K562 (cell line): ENCODE data around the gene ZNF837. TPM values are rescaled to one million over a fixed set of nuclear protein-coding genes. Genes with fewer than 3 reads are reported as not detected.
A peak's percentile ranks its signal among the peaks of the same experiment; 100 is the strongest.

Experiments
- ATAC-seq: fragments of 200-7000 bp; cut with Tn5 transposase; 3 replicates; pipeline ENCODE4 v1.9.1; 2020; ENCODE audit warnings: moderate library complexity
- BruUV-seq: library from RNA; stranded (reverse); fragments of 400-500 nt; replicated peaks from 2 replicates; lab custom pipeline; 2021; lab: Mats Ljungman, UMichigan
- CTCF ChIA-PET: fragments of 300-600 bp; formaldehyde crosslinking; extraction: SDS; loops from one replicate; lab custom pipeline; 2021; ENCODE audit warnings: low intra/inter-chr PET ratio; lab: Yijun Ruan, JAX
- POLR2A ChIA-PET: fragments of 300-600, 350-650 bp; sonication (Branson Sonifier 250); formaldehyde crosslinking; extraction: SDS; loops from one replicate; lab custom pipeline; 2021; ENCODE audit warnings: antibody characterized with exemption, inconsistent platforms; lab: Yijun Ruan, JAX
- DNase-seq, 4 experiments: peaks; one replicate each; pipeline versions ENCODE4 v3.0.0 to v3.0.0-alpha.2; 2011 to 2018; ENCODE audit warnings: low spot score in 3 of 4, mixed read lengths in 3 of 4; ENCODE audit errors: extremely low read depth in 1 of 4
- FAIRE-seq: peaks from 2 replicates; lab custom pipeline; 2011; peaks lifted over from hg19 to GRCh38; lab: Jason Lieb, UNC
- H2AFZ ChIP-seq: 2 replicates; pipeline ENCODE4 v1.6.0; 2011; ENCODE audit warnings: low read depth, low read length, control low read depth, inconsistent platforms
- H3K27ac ChIP-seq: fragments of 200-600 bp; 3 replicates; pipeline ENCODE4 v1.8.0; 2011; ENCODE audit warnings: low read depth, mild to moderate bottlenecking, control low read depth, inconsistent platforms, low read length, moderate library complexity, mixed read lengths; ENCODE audit errors: extremely low read depth
- H3K27me3 ChIP-seq, 2 experiments: fragments of 300-600 bp in 1 of 2; 2 replicates in 1 of 2; 3 replicates in 1 of 2; pipeline versions ENCODE4 v1.6.0 to v1.8.0; 2011; ENCODE audit warnings: inconsistent platforms in 2 of 2, low read length in 2 of 2, mild to moderate bottlenecking in 1 of 2, mixed read lengths in 1 of 2, moderate library complexity in 1 of 2; ENCODE audit not compliant: control insufficient read depth in 2 of 2, insufficient read depth in 2 of 2
- H3K36me3 ChIP-seq: fragments of 300-600 bp; 3 replicates; pipeline ENCODE4 v1.8.0; 2011; ENCODE audit warnings: mild to moderate bottlenecking, low read length, inconsistent platforms; ENCODE audit not compliant: control insufficient read depth, insufficient read depth
- H3K4me1 ChIP-seq, 2 experiments: fragments of 200-600 bp in 1 of 2; replicated peaks in 1 of 2; 2 replicates in 1 of 2; 3 replicates in 1 of 2; pipeline versions ENCODE4 v1.5.1 to v1.8.0; 2011; ENCODE audit warnings: inconsistent platforms in 2 of 2, low read length in 2 of 2, mild to moderate bottlenecking in 1 of 2, mixed read lengths in 1 of 2, moderate library complexity in 1 of 2; ENCODE audit not compliant: control insufficient read depth in 2 of 2, insufficient read depth in 2 of 2
- H3K4me2 ChIP-seq: 2 replicates; pipeline ENCODE4 v1.6.1; 2011; ENCODE audit warnings: low read length, control low read depth, inconsistent platforms, mixed read lengths; ENCODE audit not compliant: insufficient read depth
- H3K4me3 ChIP-seq: fragments of 200-600 bp; sonication (generic), shearing (Covaris generic); 2 replicates; pipeline ENCODE4 v1.5.1; 2016; ENCODE audit warnings: control low read depth, inconsistent platforms
- H3K79me2 ChIP-seq: fragments of 200-600 bp; 3 replicates; pipeline ENCODE4 v1.8.0; 2011; ENCODE audit warnings: low read length, inconsistent platforms; ENCODE audit not compliant: control insufficient read depth, insufficient read depth
- H3K9ac ChIP-seq, 2 experiments: 2 replicates each; pipeline versions ENCODE4 v1.6.0 to v1.6.1; 2011; ENCODE audit warnings: low read depth in 2 of 2, low read length in 2 of 2, control low read depth in 1 of 2, inconsistent platforms in 1 of 2, mild to moderate bottlenecking in 1 of 2, mixed read lengths in 1 of 2; ENCODE audit not compliant: insufficient read depth in 1 of 2
- H3K9me1 ChIP-seq: one replicate; pipeline ENCODE4 v1.6.0; 2011; ENCODE audit warnings: inconsistent platforms, mild to moderate bottlenecking, low read length, moderate library complexity; ENCODE audit not compliant: control insufficient read depth, insufficient read depth
- H3K9me3 ChIP-seq: replicated peaks from 2 replicates; pipeline ENCODE4 v1.5.1; 2011; ENCODE audit warnings: low read depth, low read length, inconsistent platforms; ENCODE audit not compliant: control insufficient read depth, insufficient read depth
- H4K20me1 ChIP-seq: replicated peaks from 2 replicates; pipeline ENCODE4 v1.6.1; 2011; ENCODE audit warnings: low read length, inconsistent platforms, mixed read lengths; ENCODE audit not compliant: control insufficient read depth, insufficient read depth
- HNRNPL ChIP-seq: fragments of 200-400 bp; formaldehyde crosslinking; IDR thresholded peaks from 2 replicates; pipeline ENCODE4 v1.6.1; 2017; ENCODE audit warnings: low read depth, mild to moderate bottlenecking, low read length
- POLR2G ChIP-seq: fragments of 200-400 bp; formaldehyde crosslinking; IDR thresholded peaks from 2 replicates; pipeline ENCODE4 v1.6.1; 2017; ENCODE audit warnings: low read depth, mild to moderate bottlenecking, antibody characterized with exemption, low read length, moderate library complexity
- RBFOX2 ChIP-seq: fragments of 200-400 bp; formaldehyde crosslinking; IDR thresholded peaks from 2 replicates; pipeline ENCODE4 v1.6.1; 2017; ENCODE audit warnings: low read depth, mild to moderate bottlenecking, low read length, moderate library complexity
- RNF2 ChIP-seq: sonication (generic); IDR thresholded peaks from 2 replicates; pipeline ENCODE4 v1.6.1; 2016
- U2AF1 ChIP-seq: fragments of 200-400 bp; formaldehyde crosslinking; optimal IDR thresholded peaks from 2 replicates; pipeline ENCODE3; 2017; ENCODE audit warnings: mild to moderate bottlenecking, low read depth, low read length, moderate library complexity
- UBTF ChIP-seq, 2 experiments: IDR thresholded peaks; 2 replicates each; pipeline ENCODE4 v1.6.1; 2012; ENCODE audit warnings: improper control_type of control experiment in 2 of 2, low read depth in 2 of 2, low read length in 2 of 2, borderline replicate concordance in 1 of 2
- ZBTB33 ChIP-seq: sonication (generic); formaldehyde crosslinking; IDR thresholded peaks from 2 replicates; pipeline ENCODE4 v1.8.1; 2023; ENCODE audit warnings: mild to moderate bottlenecking, missing genetic modification reagents
- ZNF133 ChIP-seq: fragments of 250-450 bp; sonication (Bioruptor Pico); IDR thresholded peaks from 2 replicates; pipeline ENCODE4 v1.4.0; 2020; ENCODE audit warnings: mild to moderate bottlenecking
- WGBS: fragments of 100-300 bp; shearing (Covaris generic); methylation state at CpG from one replicate; pipeline ENCODE4 v1.1.6; 2016; ENCODE audit warnings: low coverage, mixed read lengths; ENCODE audit not compliant: insufficient coverage; ENCODE audit errors: missing lambda C conversion rate; 5-methylcytosine and 5-hydroxymethylcytosine counted together
- in situ Hi-C: fragments of 300-500 bp; cut with MboI; formaldehyde crosslinking; loops from 4 replicates; pipeline ENCODE4 v1.15.0; 2018; ENCODE audit warnings: inconsistent platforms, mixed read lengths
- intact Hi-C: fragments of 100-400 bp; cut with micrococcal nuclease; formaldehyde crosslinking; loops from 2 replicates; pipeline ENCODE4 v1.14.2; 2022
- polyA plus RNA-seq, 8 experiments: library from polyadenylated mRNA; depleted of rRNA in 4 of 8; stranded (reverse) in 5 of 8; unstranded in 3 of 8; fragments of >200 nt; fragmentation: Nextera tagmentation in 2 of 8; fragmentation: Illumina TruSeq in 1 of 8; extraction: Ambion mirVana in 2 of 8; extraction: Trizol in 1 of 8; gene quantifications; 2 replicates each; pipeline versions ENCODE4 v1.2.1 to v1.2.3, GENCODE V29; 2011 to 2014; ENCODE audit warnings: inconsistent platforms in 1 of 8, missing spikeins in 1 of 8
- total RNA-seq, 7 experiments: library from RNA; depleted of rRNA in 6 of 7; stranded (reverse); fragments of >200 nt in 6 of 7; fragmentation: Illumina TruSeq in 2 of 7; extraction: Trizol in 2 of 7; gene quantifications; 2 replicates each; pipeline versions ENCODE4 v1.2.1 to v1.2.3, GENCODE V29; 2011 to 2021; ENCODE audit warnings: low replicate concordance in 1 of 7
- TF ChIP-seq, protein P1 (sequence below): fragments of 200-400 bp; formaldehyde crosslinking; IDR thresholded peaks from 2 replicates; pipeline ENCODE4 v1.6.1; 2017; ENCODE audit warnings: mild to moderate bottlenecking, low read depth, low read length, moderate library complexity

ZNF837 gene
- total and polyA plus RNA-seq, 9 of the 15 experiments (the other 6 are each of a cell fraction or from before 2014, with no cell fraction given) = 0.11 to 2.1 (median 0.57) TPM; not detected in 4

DNA sequence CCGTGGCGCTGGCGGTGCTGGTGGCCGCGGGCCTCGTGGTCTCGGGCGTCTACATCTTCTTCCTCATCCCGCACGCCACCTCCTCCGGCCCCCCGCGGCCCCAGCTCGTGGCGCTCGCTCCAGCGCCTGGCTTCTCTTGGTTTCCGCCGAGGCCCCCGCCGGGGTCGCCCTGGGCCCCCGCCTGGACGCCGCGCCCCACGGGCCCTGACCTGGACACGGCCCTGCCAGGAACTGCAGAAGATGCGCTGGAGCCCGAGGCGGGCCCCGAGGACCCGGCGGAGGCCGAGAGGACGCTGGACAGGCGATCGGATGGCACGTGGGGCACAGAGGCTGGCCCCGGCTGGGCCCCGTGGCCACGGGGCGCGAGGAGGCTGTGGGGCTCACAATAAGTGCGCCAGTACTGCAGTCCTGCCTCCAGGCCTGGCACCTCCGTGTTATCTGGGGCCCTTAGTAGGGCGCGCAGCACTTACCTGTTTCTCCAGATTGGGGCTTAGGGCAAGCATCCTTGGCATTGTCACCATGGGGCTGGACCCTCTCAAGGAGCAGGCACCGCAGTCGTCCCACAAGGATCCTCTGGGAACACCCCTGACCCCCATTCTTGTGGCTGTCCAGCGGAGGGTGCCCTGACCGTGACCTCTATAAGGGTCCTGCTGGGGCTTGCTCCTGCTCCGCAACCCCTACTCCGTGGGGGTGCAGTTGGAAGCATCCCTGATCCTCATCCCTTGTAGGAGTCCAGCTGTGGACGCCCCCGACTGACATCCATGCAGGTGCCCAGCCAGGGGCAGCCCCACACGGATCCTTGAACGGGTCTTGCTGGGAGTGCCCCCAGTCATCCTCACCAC is 16.1 kb upstream of the ZNF837 start:
- FAIRE-seq = no peak
- H3K27me3 ChIP-seq = no peaks in the 10 kb centered on the region
- peaks cover 38% of the 10 kb centered on the region for H3K36me3 ChIP-seq
- no peak for ATAC-seq
- H3K9ac ChIP-seq = peak overlapping the region in 1 of 2 experiments; percentile 49; a peak in 1 of 4 replicates
- H3K4me3 ChIP-seq = no peak overlapping the region
- H3K4me2 ChIP-seq = no peak overlapping the region
- 0 out of 2 replicates have a peak, but pooled peaks have one; percentile 50 for TF ChIP-seq HNRNPL
- peak; percentile 35; the same call in 1 of the 2 replicates for TF ChIP-seq RBFOX2
- TF ChIP-seq ZNF133 (CRISPR knock-in tag) = no peak
- TF ChIP-seq RNF2 = no peak
- TF ChIP-seq ZBTB33 (CRISPR knock-in tag) = peak; percentile 84
- peak; percentile 19 for TF ChIP-seq U2AF1
- TF ChIP-seq POLR2G = peak; percentile 75
- TF ChIP-seq, protein P1, sequence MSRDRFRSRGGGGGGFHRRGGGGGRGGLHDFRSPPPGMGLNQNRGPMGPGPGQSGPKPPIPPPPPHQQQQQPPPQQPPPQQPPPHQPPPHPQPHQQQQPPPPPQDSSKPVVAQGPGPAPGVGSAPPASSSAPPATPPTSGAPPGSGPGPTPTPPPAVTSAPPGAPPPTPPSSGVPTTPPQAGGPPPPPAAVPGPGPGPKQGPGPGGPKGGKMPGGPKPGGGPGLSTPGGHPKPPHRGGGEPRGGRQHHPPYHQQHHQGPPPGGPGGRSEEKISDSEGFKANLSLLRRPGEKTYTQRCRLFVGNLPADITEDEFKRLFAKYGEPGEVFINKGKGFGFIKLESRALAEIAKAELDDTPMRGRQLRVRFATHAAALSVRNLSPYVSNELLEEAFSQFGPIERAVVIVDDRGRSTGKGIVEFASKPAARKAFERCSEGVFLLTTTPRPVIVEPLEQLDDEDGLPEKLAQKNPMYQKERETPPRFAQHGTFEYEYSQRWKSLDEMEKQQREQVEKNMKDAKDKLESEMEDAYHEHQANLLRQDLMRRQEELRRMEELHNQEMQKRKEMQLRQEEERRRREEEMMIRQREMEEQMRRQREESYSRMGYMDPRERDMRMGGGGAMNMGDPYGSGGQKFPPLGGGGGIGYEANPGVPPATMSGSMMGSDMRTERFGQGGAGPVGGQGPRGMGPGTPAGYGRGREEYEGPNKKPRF = peak; percentile 49; the same call in 1 of the 2 replicates
- no peak for TF ChIP-seq UBTF (IDR thresholded peaks at IDR 0.05; ENCODE audit: borderline replicate concordance in 1 of 2, low read depth in 2 of 2, low read length in 2 of 2)
- CTCF ChIA-PET = no interaction called here
- H4K20me1 ChIP-seq = peaks cover 18% of the 10 kb centered on the region; the same call in 1 of the 2 replicates
- BruUV-seq = no TSS peak
- no peak overlapping the region for H2AFZ ChIP-seq
- WGBS = 88% methylated on average over 45 of the region's 58 CpGs
- intact Hi-C loops = no loop called here
- no peak overlapping the region for H3K27ac ChIP-seq
- H3K9me1 ChIP-seq = no peaks in the 10 kb centered on the region
- in situ Hi-C loops = no loop called here
- H3K9me3 ChIP-seq = no peaks in the 10 kb centered on the region
- H3K79me2 ChIP-seq = peaks cover 22% of the 10 kb centered on the region
- H3K4me1 ChIP-seq = peaks cover 13 to 72% of the 10 kb centered on the region in 2 experiments
- peak in 1 of 4 experiments; percentile 11 for DNase-seq
- POLR2A ChIA-PET = interaction anchor here (0.9 to 1.8 kb wide), 2 partner anchors 9 to 12 kb away, joined by 3 to 8 read pairs; partner anchors contain the start of gene ZNF584
